ENCODE results near the gene TRAM2.

TRAM2 gene

DNA sequence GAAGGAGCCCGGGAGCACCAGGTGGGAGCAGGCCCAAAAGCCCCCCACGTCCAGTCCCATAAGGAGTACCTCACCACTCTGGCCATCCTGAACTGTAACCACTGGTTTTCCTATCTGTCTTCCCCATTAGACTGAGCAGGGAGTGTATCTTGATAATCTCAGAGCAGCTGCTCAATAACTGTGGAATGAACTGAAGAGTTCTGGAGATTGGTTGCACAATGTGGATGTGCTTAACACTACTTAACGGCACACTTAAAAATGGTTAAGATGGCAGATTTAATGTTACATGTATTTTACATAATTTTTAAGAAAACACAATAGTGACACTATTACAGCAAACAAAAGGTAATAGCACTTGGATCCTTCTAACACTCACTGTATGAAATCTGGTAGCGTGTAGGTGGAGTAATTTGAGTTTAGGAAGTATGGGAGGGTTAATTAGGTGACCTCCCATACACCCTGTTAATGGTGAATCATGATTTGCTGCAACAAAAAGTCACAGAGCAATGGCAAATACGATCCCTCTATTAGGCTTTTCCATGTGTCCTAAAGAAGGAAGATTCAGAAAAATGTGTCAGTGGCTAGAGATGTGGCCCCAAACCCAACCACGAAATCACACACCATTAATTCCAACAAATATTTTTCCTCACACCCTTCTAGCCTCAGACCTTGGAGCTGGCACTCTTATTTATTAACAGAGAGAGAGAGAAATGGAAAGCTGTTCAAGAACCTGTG, 18.4 kb downstream of the TRAM2 start:
- TF ChIP-seq ZFX (IDR thresholded peaks at IDR 0.05) = no peak
- TF ChIP-seq, protein P1, sequence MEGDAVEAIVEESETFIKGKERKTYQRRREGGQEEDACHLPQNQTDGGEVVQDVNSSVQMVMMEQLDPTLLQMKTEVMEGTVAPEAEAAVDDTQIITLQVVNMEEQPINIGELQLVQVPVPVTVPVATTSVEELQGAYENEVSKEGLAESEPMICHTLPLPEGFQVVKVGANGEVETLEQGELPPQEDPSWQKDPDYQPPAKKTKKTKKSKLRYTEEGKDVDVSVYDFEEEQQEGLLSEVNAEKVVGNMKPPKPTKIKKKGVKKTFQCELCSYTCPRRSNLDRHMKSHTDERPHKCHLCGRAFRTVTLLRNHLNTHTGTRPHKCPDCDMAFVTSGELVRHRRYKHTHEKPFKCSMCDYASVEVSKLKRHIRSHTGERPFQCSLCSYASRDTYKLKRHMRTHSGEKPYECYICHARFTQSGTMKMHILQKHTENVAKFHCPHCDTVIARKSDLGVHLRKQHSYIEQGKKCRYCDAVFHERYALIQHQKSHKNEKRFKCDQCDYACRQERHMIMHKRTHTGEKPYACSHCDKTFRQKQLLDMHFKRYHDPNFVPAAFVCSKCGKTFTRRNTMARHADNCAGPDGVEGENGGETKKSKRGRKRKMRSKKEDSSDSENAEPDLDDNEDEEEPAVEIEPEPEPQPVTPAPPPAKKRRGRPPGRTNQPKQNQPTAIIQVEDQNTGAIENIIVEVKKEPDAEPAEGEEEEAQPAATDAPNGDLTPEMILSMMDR (conservative IDR thresholded peaks at IDR 0.05) = no peak
- no peak overlapping the region for H3K27ac ChIP-seq

DNA sequence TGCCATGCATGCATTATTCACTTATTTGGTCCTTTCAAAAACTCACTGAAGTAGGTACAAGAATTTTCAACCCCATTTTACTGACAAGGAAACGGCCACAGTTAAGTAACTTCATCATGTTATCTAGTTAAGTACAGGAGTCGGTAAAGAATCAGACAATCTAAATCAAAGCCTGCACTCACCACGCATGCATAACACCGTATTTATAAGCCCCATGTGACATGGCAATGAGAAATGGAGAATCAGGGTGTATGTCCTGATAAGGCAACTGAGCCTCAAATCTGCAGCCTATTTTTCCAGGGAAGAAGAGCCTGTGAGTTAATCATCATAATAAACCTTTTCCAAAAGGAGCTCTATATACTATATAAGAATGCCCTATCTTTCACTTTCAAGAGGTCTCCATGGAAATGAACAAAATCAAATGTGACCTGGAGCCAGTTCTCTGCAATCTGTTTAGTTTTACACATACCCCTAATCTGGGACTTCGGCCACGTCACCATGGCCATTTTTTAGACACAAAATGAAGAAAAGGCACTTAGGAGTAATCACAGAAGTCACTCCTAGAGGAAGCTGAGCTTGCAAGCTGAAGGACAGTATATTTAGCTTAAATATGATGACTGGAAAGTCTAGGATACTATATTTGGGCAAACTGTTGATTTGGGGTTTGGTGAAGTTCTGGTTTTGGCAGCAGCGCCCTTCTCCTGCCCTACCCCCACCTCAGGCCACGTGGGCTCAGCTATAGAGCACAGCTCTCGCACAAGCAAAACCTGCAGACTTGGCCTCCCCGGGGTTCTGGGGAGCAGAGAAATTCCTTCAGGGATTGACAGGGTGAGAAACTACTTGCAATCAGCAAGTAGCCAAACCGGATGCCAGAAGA, 19.2 kb downstream of the TRAM2 start:
- no peak for TF ChIP-seq ZFX (IDR thresholded peaks at IDR 0.05)
- TF ChIP-seq, protein P1 (conservative IDR thresholded peaks at IDR 0.05) = no peak

DNA sequence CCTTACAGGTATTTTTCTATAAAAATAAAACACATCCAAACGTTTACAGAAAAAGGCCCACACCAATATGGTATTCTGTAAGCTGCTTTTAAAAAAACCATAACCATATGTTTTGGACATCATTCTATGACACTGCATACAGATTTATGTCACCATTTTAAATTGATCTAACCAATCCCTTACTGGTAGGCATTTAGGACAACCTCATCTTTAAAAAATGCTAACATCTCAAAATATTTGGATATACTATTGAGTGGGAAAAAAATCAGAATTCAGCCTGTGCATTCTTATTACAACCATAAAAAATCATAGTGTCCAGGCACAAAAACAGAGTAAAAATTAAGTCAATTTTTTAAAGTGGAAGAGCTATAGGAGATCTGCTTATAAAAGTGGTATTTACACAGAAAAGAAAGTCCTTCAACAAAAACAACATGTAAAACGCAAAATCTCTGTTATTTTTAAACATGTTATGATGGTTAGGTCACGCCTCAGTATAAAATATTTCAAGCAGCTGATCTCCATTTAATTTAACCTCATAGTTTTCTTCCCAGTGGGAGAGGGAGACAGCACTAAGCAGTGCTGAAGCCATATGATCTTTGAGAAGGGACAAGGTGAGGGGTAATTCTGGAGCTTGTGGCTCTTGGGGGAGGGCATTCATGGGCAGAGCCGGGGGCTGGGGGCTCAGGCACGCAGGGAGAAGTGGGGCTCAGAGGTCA, 21.2 kb downstream of the TRAM2 start:
- no peak overlapping the region for H3K27ac ChIP-seq
- TF ChIP-seq ZFX (IDR thresholded peaks at IDR 0.05) = no peak
- TF ChIP-seq, protein P1 (conservative IDR thresholded peaks at IDR 0.05) = no peak

More for the DNA sequence above, 19.2 kb downstream of the TRAM2 start:
- H3K27ac ChIP-seq = no peak overlapping the region

DNA sequence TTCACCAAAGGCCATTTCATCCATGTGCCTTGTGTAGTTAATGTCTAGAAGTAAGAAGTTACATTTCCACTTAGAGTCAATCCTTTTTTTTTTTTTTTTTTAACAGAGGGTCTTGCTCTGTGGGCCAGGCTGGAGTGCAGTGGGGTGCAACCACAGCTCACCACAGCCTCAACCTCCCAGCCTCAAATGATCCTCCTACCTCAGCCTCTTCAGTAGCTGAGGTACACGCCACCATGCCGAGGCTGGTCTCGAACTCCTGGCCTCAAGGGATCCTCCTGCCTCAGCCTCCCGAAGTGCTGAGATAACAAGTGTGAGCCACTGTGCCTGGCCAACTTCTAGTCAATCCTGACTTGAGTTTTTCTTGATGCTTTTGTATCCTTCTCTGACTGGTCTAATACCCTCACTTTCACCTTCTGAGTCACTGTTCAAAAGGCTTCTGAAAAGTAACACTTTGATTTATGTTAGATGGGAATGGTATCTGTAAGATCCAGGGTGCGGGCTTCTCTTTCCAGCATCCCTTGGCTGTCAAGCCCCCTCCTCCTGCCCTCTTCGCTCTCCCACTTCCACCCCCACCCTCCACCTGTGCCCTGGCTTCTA, 22.1 kb downstream of the TRAM2 start:
- H3K27ac ChIP-seq = no peak overlapping the region
- TF ChIP-seq, protein P1 (conservative IDR thresholded peaks at IDR 0.05) = no peak
- no peak for TF ChIP-seq ZFX (IDR thresholded peaks at IDR 0.05)

DNA sequence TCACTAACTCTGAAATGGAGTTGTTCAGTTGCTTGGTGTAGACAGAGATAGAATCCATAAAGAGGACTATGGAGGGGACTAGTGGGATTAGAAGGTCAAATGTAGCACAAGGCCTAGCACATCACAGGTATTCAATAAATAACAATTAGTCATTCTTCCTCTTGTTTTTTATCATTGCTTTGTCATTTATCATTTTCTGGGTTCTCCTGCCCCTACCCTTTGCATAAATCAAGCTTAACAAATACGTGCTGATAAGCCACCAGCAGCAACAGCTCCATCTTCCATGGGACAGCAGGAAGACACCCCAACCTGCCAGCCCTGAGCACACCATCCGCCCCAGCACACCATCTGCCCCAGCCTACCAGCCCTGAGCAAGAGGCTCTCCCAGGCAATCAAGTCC, 23.1 kb downstream of the TRAM2 start:
- TF ChIP-seq ZFX (IDR thresholded peaks at IDR 0.05) = no peak
- TF ChIP-seq, protein P1 (conservative IDR thresholded peaks at IDR 0.05) = no peak
- H3K27ac ChIP-seq = no peak overlapping the region

DNA sequence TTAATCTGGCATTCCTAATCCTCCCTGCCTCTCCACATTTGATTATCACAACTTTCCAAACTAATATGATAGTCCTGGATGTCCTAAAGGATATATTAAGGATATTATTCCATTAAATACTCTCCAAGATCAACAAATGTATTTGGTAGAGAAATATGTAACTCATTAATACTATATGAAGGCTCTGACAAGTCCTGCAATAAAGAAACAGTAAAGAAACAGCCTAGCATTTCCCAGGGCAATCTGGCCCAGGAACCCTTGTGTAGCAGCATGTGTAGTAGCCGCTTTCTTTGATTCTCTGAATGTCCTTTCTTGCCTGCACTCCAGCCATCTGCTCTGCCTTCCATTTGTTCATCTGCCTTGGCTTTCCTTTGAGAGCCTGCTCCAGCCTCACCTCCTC, 23.7 kb downstream of the TRAM2 start:
- TF ChIP-seq, protein P1 (conservative IDR thresholded peaks at IDR 0.05) = no peak
- no peak for TF ChIP-seq ZFX (IDR thresholded peaks at IDR 0.05)
- H3K27ac ChIP-seq = no peak overlapping the region
